ENCODE results near the gene LGALS9C.
"Not testable (repeated sequence)": the region's sequence is repeated elsewhere in the genome, so short reads cannot be mapped to it uniquely, and the experiment has no call there.

DNA sequence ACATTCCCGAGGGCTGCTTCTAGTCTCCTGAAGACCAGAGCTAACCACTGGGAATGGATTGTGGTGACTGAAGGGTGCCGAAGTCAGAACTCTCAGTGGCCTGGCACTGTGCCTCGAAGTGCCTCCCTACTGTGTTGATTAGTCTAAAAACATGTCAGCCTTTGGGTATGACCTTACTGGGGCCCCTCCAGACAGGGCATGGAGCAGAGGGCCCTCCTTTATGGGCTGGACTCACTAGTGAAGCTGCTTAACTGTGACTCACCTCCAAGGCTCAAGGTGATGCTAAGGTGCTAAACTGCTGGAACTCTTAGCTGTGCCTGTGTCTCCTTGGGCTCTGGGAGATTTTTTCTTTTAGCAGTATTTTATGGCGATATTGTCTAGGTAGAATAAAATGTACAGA, 2.6 kb upstream of the LGALS9C start:
- TF ChIP-seq, protein P1, sequence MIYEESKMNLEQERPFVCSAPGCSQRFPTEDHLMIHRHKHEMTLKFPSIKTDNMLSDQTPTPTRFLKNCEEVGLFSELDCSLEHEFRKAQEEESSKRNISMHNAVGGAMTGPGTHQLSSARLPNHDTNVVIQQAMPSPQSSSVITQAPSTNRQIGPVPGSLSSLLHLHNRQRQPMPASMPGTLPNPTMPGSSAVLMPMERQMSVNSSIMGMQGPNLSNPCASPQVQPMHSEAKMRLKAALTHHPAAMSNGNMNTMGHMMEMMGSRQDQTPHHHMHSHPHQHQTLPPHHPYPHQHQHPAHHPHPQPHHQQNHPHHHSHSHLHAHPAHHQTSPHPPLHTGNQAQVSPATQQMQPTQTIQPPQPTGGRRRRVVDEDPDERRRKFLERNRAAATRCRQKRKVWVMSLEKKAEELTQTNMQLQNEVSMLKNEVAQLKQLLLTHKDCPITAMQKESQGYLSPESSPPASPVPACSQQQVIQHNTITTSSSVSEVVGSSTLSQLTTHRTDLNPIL (CRISPR knock-in tag; IDR thresholded peaks at IDR 0.05; ENCODE audit: low read depth), result not testable (repeated sequence)
- TF ChIP-seq, protein P2, sequence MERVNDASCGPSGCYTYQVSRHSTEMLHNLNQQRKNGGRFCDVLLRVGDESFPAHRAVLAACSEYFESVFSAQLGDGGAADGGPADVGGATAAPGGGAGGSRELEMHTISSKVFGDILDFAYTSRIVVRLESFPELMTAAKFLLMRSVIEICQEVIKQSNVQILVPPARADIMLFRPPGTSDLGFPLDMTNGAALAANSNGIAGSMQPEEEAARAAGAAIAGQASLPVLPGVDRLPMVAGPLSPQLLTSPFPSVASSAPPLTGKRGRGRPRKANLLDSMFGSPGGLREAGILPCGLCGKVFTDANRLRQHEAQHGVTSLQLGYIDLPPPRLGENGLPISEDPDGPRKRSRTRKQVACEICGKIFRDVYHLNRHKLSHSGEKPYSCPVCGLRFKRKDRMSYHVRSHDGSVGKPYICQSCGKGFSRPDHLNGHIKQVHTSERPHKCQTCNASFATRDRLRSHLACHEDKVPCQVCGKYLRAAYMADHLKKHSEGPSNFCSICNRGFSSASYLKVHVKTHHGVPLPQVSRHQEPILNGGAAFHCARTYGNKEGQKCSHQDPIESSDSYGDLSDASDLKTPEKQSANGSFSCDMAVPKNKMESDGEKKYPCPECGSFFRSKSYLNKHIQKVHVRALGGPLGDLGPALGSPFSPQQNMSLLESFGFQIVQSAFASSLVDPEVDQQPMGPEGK (CRISPR knock-in tag; IDR thresholded peaks at IDR 0.05; ENCODE audit: borderline replicate concordance), result not testable (repeated sequence)
- not testable (repeated sequence) for TF ChIP-seq ZFP30 (CRISPR knock-in tag; IDR thresholded peaks at IDR 0.05); TCF4 (CRISPR knock-in tag; IDR thresholded peaks at IDR 0.05; ENCODE audit: borderline replicate concordance); RARB (CRISPR knock-in tag; IDR thresholded peaks at IDR 0.05); TOX (CRISPR knock-in tag; IDR thresholded peaks at IDR 0.05; ENCODE audit: borderline replicate concordance); ZFP3 (CRISPR knock-in tag; IDR thresholded peaks at IDR 0.05); PPARA (CRISPR knock-in tag; IDR thresholded peaks at IDR 0.05; ENCODE audit: borderline replicate concordance); ARNTL (CRISPR knock-in tag; IDR thresholded peaks at IDR 0.05; ENCODE audit: borderline replicate concordance, low read depth); BACH2 (CRISPR knock-in tag; IDR thresholded peaks at IDR 0.05; ENCODE audit: borderline replicate concordance)
- TF ChIP-seq, protein P3, sequence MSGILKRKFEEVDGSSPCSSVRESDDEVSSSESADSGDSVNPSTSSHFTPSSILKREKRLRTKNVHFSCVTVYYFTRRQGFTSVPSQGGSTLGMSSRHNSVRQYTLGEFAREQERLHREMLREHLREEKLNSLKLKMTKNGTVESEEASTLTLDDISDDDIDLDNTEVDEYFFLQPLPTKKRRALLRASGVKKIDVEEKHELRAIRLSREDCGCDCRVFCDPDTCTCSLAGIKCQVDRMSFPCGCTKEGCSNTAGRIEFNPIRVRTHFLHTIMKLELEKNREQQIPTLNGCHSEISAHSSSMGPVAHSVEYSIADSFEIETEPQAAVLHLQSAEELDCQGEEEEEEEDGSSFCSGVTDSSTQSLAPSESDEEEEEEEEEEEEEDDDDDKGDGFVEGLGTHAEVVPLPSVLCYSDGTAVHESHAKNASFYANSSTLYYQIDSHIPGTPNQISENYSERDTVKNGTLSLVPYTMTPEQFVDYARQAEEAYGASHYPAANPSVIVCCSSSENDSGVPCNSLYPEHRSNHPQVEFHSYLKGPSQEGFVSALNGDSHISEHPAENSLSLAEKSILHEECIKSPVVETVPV (CRISPR knock-in tag; IDR thresholded peaks at IDR 0.05), result not testable (repeated sequence)

All from SK-N-SH treated with all-trans-retinoic acid at 6 μM for 48 hours (cell line).